ENCODE results near the gene TCF25. TPM values are rescaled to one million over a fixed set of nuclear protein-coding genes. Genes with fewer than 3 reads are reported as not detected.

Gene TCF25
- total and polyA plus RNA-seq, 2 experiments from 2014 or later, result 95.4 to 143 TPM

DNA sequence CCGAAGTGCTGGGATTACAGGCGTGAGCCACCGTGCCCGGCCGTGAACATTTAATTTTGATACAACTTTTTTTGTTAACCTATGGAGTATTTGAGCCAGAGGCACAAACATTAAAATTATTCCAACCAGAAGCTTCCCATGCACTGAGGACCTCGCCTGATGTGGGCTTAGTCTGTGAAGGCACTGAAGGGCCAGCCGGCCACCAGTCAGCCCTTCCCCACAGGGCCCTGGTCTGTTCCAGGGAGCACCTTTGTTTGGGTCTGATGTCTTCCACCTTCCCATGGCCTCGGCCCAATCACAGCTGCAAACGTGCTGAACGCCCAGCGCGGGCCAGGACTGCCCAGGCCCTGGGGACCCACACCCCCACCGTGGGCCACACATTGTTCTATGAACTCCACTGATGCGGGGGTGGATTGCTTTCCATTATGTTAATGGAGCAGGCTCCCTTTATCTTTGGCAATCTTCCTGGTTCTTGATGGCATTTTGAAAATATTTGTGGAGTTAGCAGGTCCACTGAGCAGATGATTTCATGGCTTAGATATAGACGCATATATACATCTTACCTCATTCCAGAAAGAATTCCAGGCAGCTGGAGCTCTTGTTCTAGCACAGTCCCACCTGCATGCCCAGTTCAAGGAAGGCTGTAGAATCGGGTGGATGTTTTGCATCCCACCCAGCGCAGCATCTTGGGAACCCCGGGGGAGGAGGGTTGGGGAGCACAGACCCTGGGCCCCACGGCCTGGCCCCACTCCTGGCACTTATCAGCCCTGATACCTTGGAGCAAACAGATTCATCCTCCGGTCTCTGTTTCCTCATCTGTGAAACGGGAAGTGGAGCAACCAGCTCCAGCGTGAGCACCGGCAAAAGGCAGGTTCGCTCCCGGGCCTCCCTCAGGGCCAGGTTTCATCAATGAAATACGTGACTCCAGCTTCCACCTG is 30.7 kb upstream of the TCF25 start (continued):
- TF ChIP-seq, protein P1, sequence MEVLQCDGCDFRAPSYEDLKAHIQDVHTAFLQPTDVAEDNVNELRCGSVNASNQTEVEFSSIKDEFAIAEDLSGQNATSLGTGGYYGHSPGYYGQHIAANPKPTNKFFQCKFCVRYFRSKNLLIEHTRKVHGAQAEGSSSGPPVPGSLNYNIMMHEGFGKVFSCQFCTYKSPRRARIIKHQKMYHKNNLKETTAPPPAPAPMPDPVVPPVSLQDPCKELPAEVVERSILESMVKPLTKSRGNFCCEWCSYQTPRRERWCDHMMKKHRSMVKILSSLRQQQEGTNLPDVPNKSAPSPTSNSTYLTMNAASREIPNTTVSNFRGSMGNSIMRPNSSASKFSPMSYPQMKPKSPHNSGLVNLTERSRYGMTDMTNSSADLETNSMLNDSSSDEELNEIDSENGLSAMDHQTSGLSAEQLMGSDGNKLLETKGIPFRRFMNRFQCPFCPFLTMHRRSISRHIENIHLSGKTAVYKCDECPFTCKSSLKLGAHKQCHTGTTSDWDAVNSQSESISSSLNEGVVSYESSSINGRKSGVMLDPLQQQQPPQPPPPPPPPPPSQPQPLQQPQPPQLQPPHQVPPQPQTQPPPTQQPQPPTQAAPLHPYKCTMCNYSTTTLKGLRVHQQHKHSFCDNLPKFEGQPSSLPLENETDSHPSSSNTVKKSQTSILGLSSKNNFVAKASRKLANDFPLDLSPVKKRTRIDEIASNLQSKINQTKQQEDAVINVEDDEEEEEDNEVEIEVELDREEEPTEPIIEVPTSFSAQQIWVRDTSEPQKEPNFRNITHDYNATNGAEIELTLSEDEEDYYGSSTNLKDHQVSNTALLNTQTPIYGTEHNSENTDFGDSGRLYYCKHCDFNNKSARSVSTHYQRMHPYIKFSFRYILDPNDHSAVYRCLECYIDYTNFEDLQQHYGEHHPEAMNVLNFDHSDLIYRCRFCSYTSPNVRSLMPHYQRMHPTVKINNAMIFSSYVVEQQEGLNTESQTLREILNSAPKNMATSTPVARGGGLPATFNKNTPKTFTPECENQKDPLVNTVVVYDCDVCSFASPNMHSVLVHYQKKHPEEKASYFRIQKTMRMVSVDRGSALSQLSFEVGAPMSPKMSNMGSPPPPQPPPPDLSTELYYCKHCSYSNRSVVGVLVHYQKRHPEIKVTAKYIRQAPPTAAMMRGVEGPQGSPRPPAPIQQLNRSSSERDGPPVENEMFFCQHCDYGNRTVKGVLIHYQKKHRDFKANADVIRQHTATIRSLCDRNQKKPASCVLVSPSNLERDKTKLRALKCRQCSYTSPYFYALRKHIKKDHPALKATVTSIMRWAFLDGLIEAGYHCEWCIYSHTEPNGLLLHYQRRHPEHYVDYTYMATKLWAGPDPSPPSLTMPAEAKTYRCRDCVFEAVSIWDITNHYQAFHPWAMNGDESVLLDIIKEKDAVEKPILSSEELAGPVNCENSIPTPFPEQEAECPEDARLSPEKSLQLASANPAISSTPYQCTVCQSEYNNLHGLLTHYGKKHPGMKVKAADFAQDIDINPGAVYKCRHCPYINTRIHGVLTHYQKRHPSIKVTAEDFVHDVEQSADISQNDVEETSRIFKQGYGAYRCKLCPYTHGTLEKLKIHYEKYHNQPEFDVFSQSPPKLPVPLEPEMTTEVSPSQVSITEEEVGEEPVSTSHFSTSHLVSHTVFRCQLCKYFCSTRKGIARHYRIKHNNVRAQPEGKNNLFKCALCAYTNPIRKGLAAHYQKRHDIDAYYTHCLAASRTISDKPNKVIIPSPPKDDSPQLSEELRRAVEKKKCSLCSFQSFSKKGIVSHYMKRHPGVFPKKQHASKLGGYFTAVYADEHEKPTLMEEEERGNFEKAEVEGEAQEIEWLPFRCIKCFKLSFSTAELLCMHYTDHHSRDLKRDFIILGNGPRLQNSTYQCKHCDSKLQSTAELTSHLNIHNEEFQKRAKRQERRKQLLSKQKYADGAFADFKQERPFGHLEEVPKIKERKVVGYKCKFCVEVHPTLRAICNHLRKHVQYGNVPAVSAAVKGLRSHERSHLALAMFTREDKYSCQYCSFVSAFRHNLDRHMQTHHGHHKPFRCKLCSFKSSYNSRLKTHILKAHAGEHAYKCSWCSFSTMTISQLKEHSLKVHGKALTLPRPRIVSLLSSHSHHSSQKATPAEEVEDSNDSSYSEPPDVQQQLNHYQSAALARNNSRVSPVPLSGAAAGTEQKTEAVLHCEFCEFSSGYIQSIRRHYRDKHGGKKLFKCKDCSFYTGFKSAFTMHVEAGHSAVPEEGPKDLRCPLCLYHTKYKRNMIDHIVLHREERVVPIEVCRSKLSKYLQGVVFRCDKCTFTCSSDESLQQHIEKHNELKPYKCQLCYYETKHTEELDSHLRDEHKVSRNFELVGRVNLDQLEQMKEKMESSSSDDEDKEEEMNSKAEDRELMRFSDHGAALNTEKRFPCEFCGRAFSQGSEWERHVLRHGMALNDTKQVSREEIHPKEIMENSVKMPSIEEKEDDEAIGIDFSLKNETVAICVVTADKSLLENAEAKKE (CRISPR knock-in tag; IDR thresholded peaks at IDR 0.05), result no peak
- TF ChIP-seq ETS1 (IDR thresholded peaks at IDR 0.05), result no peak

- Histone ChIP-seq H3K27me3 (ENCODE audit: insufficient read depth) (no peaks in the 10 kb centered on the region), H3K4me2 (no peak overlapping the region), H3K79me2 (replicated peaks; ENCODE audit: insufficient read depth) (no peaks in the 10 kb centered on the region), H3K4me1 (ENCODE audit: insufficient read depth) (no peaks in the 10 kb centered on the region), H3F3A (replicated peaks; ENCODE audit: low read depth) (no peaks in the 10 kb centered on the region), H3K27ac (ENCODE audit: low read depth) (no peak overlapping the region), H4K20me1 (replicated peaks; ENCODE audit: insufficient read depth) (no peaks in the 10 kb centered on the region), H3K36me3 (ENCODE audit: insufficient read depth) (no peaks in the 10 kb centered on the region), H3K9me2 (ENCODE audit: insufficient read depth) (no peaks in the 10 kb centered on the region), H2AFZ (no peak overlapping the region), H3K4me3 (no peak overlapping the region)
- no peak for DNase-seq (ENCODE audit: low spot score)
- Mint-ChIP-seq H3K27ac (no peak overlapping the region), H3K9me3 (no peaks in the 10 kb centered on the region), H3K27me3 (ENCODE audit: insufficient read depth, low read depth, poor library complexity) (peaks cover 5% of the 10 kb centered on the region), H3K4me3 (no peak overlapping the region), H3K36me3 (ENCODE audit: low read depth) (peaks cover 4% of the 10 kb centered on the region; the same call in 1 of the 3 replicates), H3K4me1 (peaks cover 10% of the 10 kb centered on the region)
- ATAC-seq, result no peak
- TF ChIP-seq, protein P1 (CRISPR knock-in tag; IDR thresholded peaks at IDR 0.05), result no peak
- TF ChIP-seq ZNF331 (CRISPR knock-in tag; IDR thresholded peaks at IDR 0.05; ENCODE audit: low read depth), result no peak
- no peak for TF ChIP-seq ZNF114 (CRISPR knock-in tag; IDR thresholded peaks at IDR 0.05)
These were observed 29.7 kb upstream of the TCF25 start for GRCh38 chr16:89843409-89844350.

Data from GM23338 (cell line).